IPS-20b (cell line): ENCODE data around the gene SPRYD7.
"Not testable (repeated sequence)": the region's sequence is repeated elsewhere in the genome, so short reads cannot be mapped to it uniquely, and the experiment has no call there.

Source experiments
- H3K27ac ChIP-seq: one replicate; pipeline ENCODE4 v1.5.1; 2013; ENCODE audit warnings: low read length
- H3K27me3 ChIP-seq: 2 replicates; pipeline ENCODE4 v1.6.1; 2013; ENCODE audit warnings: mild to moderate bottlenecking, low read length, inconsistent platforms; ENCODE audit not compliant: insufficient read depth
- H3K36me3 ChIP-seq: 2 replicates; pipeline ENCODE4 v1.6.1; 2013; ENCODE audit warnings: low read depth, mild to moderate bottlenecking, inconsistent platforms, low read length, moderate library complexity; ENCODE audit not compliant: insufficient read depth
- H3K4me1 ChIP-seq: 2 replicates; pipeline ENCODE4 v1.6.1; 2013; ENCODE audit warnings: mild to moderate bottlenecking, control low read depth, inconsistent platforms, low read length, moderate library complexity; ENCODE audit not compliant: insufficient read depth
- H3K4me3 ChIP-seq: 2 replicates; pipeline ENCODE4 v1.5.1; 2013; ENCODE audit warnings: mild to moderate bottlenecking, low read length, inconsistent platforms
- H3K9ac ChIP-seq: 2 replicates; pipeline ENCODE4 v1.6.1; 2013; ENCODE audit warnings: low read depth, mild to moderate bottlenecking, inconsistent platforms, low read length, moderate library complexity
- H3K9me3 ChIP-seq: 2 replicates; pipeline ENCODE4 v1.6.1; 2013; ENCODE audit warnings: mild to moderate bottlenecking, low read depth, low read length, inconsistent platforms; ENCODE audit not compliant: insufficient read depth

The SPRYD7 gene

DNA sequence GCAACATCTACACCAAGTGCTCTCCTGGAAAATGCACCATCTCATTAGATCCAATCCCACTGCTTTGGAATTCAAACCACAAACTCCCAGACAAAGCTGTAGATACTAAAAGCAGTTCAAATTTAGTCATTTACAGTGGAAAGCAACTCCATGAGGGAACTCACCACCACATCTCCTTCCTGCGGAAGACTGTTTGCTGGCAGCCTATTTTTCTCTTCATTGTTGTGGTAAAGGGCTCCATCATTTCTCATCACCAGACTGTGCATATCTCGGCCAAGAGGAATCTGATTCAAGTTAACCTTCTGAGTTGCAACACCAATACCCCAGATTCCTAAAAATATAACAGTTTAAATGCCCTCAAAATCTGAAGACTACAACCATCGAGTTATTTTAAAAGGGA lies 8.4 kb downstream of the SPRYD7 start:
- Histone ChIP-seq H3K27me3 (no peaks in the 10 kb centered on the region), H3K4me3 (no peak overlapping the region), H3K9ac (no peak overlapping the region), H3K9me3 (no peaks in the 10 kb centered on the region), H3K36me3 (no peaks in the 10 kb centered on the region), H3K4me1 (no peaks in the 10 kb centered on the region), H3K27ac (no peak overlapping the region)

DNA sequence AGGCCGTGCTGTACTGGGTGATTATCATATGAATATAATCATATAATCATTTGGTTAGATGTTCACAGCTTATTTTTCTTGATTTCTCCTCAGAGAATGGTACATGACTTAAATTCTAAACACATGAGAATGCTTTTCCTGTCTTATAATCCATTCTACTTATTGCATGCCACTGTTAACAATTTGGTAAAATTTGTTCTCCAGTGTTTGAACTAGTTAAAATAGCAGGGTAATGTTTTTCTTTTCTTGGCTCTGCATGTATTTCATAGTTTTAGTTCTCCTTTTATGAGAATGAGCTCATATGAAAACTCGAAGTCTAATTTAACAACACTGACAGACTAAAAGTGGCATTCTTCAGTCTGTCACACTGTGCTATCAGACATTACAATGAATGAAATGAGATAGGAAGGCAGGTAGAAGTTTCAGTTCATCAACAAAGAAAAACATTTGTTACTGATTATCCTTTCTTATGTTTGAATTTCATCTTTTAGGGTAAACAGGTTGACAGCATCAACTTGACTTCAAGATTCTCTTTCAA lies 10.2 kb downstream of the SPRYD7 start:
- Histone ChIP-seq H3K27ac (no peak overlapping the region), H3K36me3 (no peaks in the 10 kb centered on the region), H3K9ac (no peak overlapping the region), H3K4me3 (no peak overlapping the region), H3K9me3 (no peaks in the 10 kb centered on the region), H3K27me3 (no peaks in the 10 kb centered on the region), H3K4me1 (no peaks in the 10 kb centered on the region)

- no peak overlapping the region for H3K9ac ChIP-seq
- no peak overlapping the region for H3K27ac ChIP-seq
- H3K36me3 ChIP-seq, result no peaks in the 10 kb centered on the region
- no peaks in the 10 kb centered on the region for H3K4me1 ChIP-seq
- no peaks in the 10 kb centered on the region for H3K27me3 ChIP-seq
- no peak overlapping the region for H3K4me3 ChIP-seq
- no peaks in the 10 kb centered on the region for H3K9me3 ChIP-seq
Observed at GRCh38 chr13:49922301-49922700, 13.8 kb downstream of the SPRYD7 start.

DNA sequence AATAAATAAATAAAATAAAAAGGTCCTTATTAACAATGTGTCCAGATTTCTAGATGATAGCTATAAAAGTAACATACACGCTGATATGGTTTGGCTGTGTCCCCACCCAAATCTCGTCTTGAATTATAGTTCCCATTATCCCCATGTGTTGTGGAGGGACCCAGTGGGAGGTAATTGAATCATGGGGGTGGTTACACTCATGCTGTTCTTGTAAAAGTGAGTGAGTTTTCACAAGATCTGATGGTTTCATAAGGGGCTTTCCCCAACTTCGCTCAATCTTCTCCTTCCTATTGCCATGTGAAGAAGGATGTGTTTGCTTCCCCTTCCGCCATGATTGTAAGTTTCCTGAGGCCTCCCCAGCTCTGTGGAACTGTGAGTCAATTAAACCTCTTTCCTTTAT lies 15.2 kb downstream of the SPRYD7 start:
- not testable (repeated sequence) for H3K36me3 ChIP-seq, H3K9ac ChIP-seq

DNA sequence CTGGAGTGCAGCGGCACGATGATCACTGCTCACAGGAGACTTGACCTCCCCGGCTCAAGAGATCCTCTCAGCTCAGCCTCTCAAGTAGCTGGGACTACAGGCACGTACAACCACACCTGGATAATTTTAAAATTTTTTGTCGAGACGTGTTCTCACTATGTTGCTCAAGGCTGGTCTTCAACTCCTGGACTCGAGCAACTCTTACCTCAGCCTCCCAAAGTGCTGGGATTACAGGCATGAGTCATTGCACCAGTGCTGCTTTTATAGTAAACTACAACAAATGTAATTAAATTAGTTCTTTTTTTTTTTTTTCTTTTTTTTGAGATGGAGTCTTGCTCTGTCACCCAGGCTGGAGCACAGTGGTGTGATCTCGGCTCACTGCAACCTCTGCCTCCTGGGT lies 18.0 kb downstream of the SPRYD7 start:
- H3K4me1 ChIP-seq, H3K27ac ChIP-seq, H3K9ac ChIP-seq, H3K9me3 ChIP-seq, H3K36me3 ChIP-seq, H3K27me3 ChIP-seq, H3K4me3 ChIP-seq: not testable (repeated sequence)

More for the DNA sequence above, 15.2 kb downstream of the SPRYD7 start:
- H3K9me3 ChIP-seq, H3K4me1 ChIP-seq, H3K27me3 ChIP-seq, H3K27ac ChIP-seq, H3K4me3 ChIP-seq: not testable (repeated sequence)

- Histone ChIP-seq H3K27me3 (no peaks in the 10 kb centered on the region), H3K36me3 (no peaks in the 10 kb centered on the region), H3K9ac (no peak overlapping the region), H3K4me3 (no peak overlapping the region), H3K4me1 (no peaks in the 10 kb centered on the region), H3K27ac (no peak overlapping the region), H3K9me3 (no peaks in the 10 kb centered on the region)
Observed at GRCh38 chr13:49914947-49915346, 21.2 kb downstream of the SPRYD7 start.

DNA sequence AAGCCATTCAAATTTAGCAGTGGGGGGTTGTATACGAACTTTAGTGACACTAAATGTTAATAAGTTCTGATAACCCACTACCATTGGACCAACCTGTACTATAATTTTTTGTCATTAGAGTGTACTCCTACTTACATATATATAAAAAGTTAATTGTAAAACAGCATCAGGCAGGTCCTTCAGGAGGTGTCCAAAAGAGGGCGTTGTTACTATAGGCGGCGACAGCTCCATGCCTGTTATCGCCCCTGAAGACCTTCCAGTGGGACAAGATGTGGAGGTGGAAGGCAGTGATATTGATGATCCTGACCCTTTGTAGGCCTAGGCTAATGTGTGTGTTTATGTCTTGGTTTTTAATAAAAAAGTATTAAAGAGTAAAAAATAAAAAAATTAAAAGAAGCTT lies 27.5 kb downstream of the SPRYD7 start:
- Histone ChIP-seq H3K27ac (no peak overlapping the region), H3K27me3 (no peaks in the 10 kb centered on the region), H3K9me3 (peaks cover 8% of the 10 kb centered on the region; the same call in 1 of the 2 replicates), H3K36me3 (no peaks in the 10 kb centered on the region), H3K4me3 (no peak overlapping the region), H3K4me1 (no peaks in the 10 kb centered on the region), H3K9ac (no peak overlapping the region)

- no peak overlapping the region for H3K4me3 ChIP-seq
- H3K9me3 ChIP-seq, result peaks cover 8% of the 10 kb centered on the region; the same call in 1 of the 2 replicates
- no peak overlapping the region for H3K27ac ChIP-seq
Observed at GRCh38 chr13:49904729-49905456, 31.2 kb downstream of the SPRYD7 start.

DNA sequence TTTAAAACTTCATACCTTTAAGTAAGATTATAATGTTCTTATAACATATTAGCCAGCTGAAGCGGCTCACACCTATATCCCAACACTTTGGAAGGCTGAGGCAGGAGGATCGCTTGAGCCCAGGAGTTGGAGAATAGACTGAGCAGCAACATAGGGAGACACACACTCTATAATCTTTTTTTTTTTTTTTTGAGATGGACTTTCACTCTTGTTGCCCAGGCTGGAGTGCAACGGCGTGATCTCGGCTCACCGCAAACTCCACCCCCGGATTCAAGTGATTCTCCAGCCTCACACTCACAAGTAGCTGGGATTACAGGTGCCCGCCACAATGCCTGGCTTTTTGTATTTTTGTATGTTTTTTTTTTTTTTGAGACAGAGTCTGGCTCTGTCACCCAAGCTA lies 37.3 kb downstream of the SPRYD7 start:
- H3K27me3 ChIP-seq, result no peaks in the 10 kb centered on the region
- no peak overlapping the region for H3K4me3 ChIP-seq
- no peaks in the 10 kb centered on the region for H3K36me3 ChIP-seq
- no peak overlapping the region for H3K9ac ChIP-seq
- no peaks in the 10 kb centered on the region for H3K4me1 ChIP-seq
- H3K9me3 ChIP-seq, result no peaks in the 10 kb centered on the region
- no peak overlapping the region for H3K27ac ChIP-seq

More at GRCh38 chr13:49904729-49905456, 31.2 kb downstream of the SPRYD7 start:
- H3K27me3 ChIP-seq, result no peaks in the 10 kb centered on the region
- H3K36me3 ChIP-seq, result no peaks in the 10 kb centered on the region
- no peaks in the 10 kb centered on the region for H3K4me1 ChIP-seq
- no peak overlapping the region for H3K9ac ChIP-seq

- Histone ChIP-seq H3K27me3 (no peaks in the 10 kb centered on the region), H3K9me3 (no peaks in the 10 kb centered on the region), H3K27ac (no peak overlapping the region), H3K9ac (no peak overlapping the region), H3K4me1 (no peaks in the 10 kb centered on the region), H3K36me3 (no peaks in the 10 kb centered on the region), H3K4me3 (no peak overlapping the region)
Observed at GRCh38 chr13:49897713-49898112, 38.4 kb downstream of the SPRYD7 start.

DNA sequence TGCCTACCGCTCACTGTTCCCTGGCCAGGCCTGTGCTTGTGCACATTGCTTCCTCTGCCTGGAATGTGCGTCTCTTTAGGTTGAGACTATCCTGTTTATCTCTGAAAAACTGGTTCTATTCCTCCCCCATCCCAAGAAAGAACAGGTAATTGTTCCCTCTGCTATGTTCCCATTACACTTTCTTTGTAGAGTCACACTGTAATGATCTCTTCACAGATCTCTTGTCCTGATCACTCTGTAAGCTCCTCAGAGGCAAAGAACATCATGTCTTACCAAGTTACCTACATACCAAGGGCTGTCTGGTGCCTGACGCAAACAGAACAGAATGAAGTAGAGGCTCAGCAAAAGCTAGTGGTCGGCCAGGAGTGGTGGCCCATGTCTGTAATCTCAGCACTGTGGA lies 40.3 kb downstream of the SPRYD7 start:
- no peak overlapping the region for H3K27ac ChIP-seq
- H3K9ac ChIP-seq, result no peak overlapping the region
- H3K36me3 ChIP-seq, result no peaks in the 10 kb centered on the region
- H3K27me3 ChIP-seq, result no peaks in the 10 kb centered on the region
- H3K4me3 ChIP-seq, result no peak overlapping the region
- H3K9me3 ChIP-seq, result no peaks in the 10 kb centered on the region
- H3K4me1 ChIP-seq, result no peaks in the 10 kb centered on the region

DNA sequence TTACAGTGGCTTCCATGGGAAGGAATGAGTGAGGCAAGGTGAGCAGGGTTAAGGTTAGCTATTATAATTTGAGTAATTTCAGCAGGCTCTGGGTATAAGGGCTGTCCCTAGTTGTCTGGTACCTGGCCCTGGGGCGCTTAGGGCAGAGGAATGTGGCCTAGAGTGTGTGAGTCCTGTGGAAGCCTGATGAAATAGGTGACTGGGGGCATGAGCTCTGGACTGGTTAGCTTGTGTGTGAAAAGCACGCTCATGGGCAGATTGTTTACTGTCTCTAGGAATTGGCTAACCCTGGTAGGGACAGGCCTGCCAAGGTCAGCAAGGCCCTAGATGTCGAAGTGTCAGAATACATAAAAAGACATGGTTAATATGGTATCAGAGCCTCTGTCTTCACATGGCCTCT lies 42.5 kb downstream of the SPRYD7 start:
- Histone ChIP-seq H3K4me3 (no peak overlapping the region), H3K27ac (no peak overlapping the region), H3K27me3 (no peaks in the 10 kb centered on the region), H3K36me3 (no peaks in the 10 kb centered on the region), H3K9ac (no peak overlapping the region), H3K9me3 (no peaks in the 10 kb centered on the region), H3K4me1 (no peaks in the 10 kb centered on the region)
